Osteocyte (in vitro differentiated cells): ENCODE measurements around the gene ABLIM1. TPM values are rescaled to one million over a fixed set of nuclear protein-coding genes. Genes with fewer than 3 reads are reported as not detected.

Experiments used
- DNase-seq: peaks from one replicate; pipeline ENCODE4 v3.0.0; 2021; ENCODE audit warnings: mixed read lengths; ENCODE audit not compliant: unreplicated experiment; ENCODE audit errors: extremely low spot score
- H3K27ac Mint-ChIP-seq: one replicate; pipeline ENCODE4 v1.8.0; 2021; ENCODE audit warnings: mild to moderate bottlenecking, mixed read lengths; ENCODE audit not compliant: unreplicated experiment
- H3K27me3 Mint-ChIP-seq: one replicate; pipeline ENCODE4 v1.8.0; 2021; ENCODE audit warnings: mixed read lengths; ENCODE audit not compliant: unreplicated experiment
- H3K36me3 Mint-ChIP-seq: one replicate; pipeline ENCODE4 v1.8.0; 2021; ENCODE audit warnings: mixed read lengths; ENCODE audit not compliant: unreplicated experiment
- H3K4me1 Mint-ChIP-seq: one replicate; pipeline ENCODE4 v1.8.0; 2021; ENCODE audit warnings: mixed read lengths; ENCODE audit not compliant: unreplicated experiment
- H3K4me3 Mint-ChIP-seq: one replicate; pipeline ENCODE4 v1.8.0; 2021; ENCODE audit warnings: mild to moderate bottlenecking, moderate library complexity, mixed read lengths; ENCODE audit not compliant: unreplicated experiment
- H3K9me3 Mint-ChIP-seq: one replicate; pipeline ENCODE4 v1.8.0; 2021; ENCODE audit warnings: mixed read lengths; ENCODE audit not compliant: unreplicated experiment
- CTCF ChIP-seq: fragments of 200-600 bp; sonication (generic); IDR thresholded peaks from 2 replicates; pipeline ENCODE4 v1.5.0; 2021; ENCODE audit warnings: antibody characterized with exemption, mild to moderate bottlenecking, moderate library complexity
- total RNA-seq: library from RNA; stranded (reverse); gene quantifications from 2 replicates; pipeline ENCODE4 v1.2.1, GENCODE V29; 2021

Gene ABLIM1
- total RNA-seq, 1 donor from 2014 or later: 39.0 TPM

- no peak for DNase-seq
- no peak overlapping the region for H3K27ac Mint-ChIP-seq
- no peak for TF ChIP-seq CTCF
- no peaks in the 10 kb centered on the region for H3K9me3 Mint-ChIP-seq
- no peaks in the 10 kb centered on the region for H3K36me3 Mint-ChIP-seq
- H3K4me3 Mint-ChIP-seq: no peak overlapping the region
- H3K4me1 Mint-ChIP-seq: peaks cover 55% of the 10 kb centered on the region
- H3K27me3 Mint-ChIP-seq: no peaks in the 10 kb centered on the region
These were observed 24.0 kb upstream of the ABLIM1 start for GRCh38 chr10:114682121-114682520.

GRCh38 chr10:114681542-114681941 is 23.5 kb upstream of the ABLIM1 start:
- TF ChIP-seq CTCF: no peak
- no peak for DNase-seq
- H3K4me3 Mint-ChIP-seq: no peak overlapping the region
- no peaks in the 10 kb centered on the region for H3K27me3 Mint-ChIP-seq
- no peak overlapping the region for H3K27ac Mint-ChIP-seq
- peaks cover 55% of the 10 kb centered on the region for H3K4me1 Mint-ChIP-seq
- H3K9me3 Mint-ChIP-seq: no peaks in the 10 kb centered on the region
- no peaks in the 10 kb centered on the region for H3K36me3 Mint-ChIP-seq

GRCh38 chr10:114680543-114681117 is 22.6 kb upstream of the ABLIM1 start:
- H3K4me1 Mint-ChIP-seq: peaks cover 51% of the 10 kb centered on the region

GRCh38 chr10:114679552-114679951 is 21.5 kb upstream of the ABLIM1 start:
- Mint-ChIP-seq H3K9me3 (no peaks in the 10 kb centered on the region), H3K4me1 (peaks cover 40% of the 10 kb centered on the region), H3K4me3 (no peak overlapping the region), H3K36me3 (no peaks in the 10 kb centered on the region), H3K27ac (no peak overlapping the region), H3K27me3 (no peaks in the 10 kb centered on the region)
- DNase-seq: no peak
- TF ChIP-seq CTCF: no peak

More at GRCh38 chr10:114680543-114681117, 22.6 kb upstream of the ABLIM1 start:
- no peak for TF ChIP-seq CTCF
- no peak overlapping the region for H3K4me3 Mint-ChIP-seq
- H3K9me3 Mint-ChIP-seq: no peaks in the 10 kb centered on the region
- H3K27me3 Mint-ChIP-seq: no peaks in the 10 kb centered on the region
- DNase-seq: no peak
- no peak overlapping the region for H3K27ac Mint-ChIP-seq
- no peaks in the 10 kb centered on the region for H3K36me3 Mint-ChIP-seq

- no peak for DNase-seq
- no peaks in the 10 kb centered on the region for H3K36me3 Mint-ChIP-seq
- TF ChIP-seq CTCF: no peak
- no peaks in the 10 kb centered on the region for H3K27me3 Mint-ChIP-seq
- peaks cover 34% of the 10 kb centered on the region for H3K4me1 Mint-ChIP-seq
- H3K4me3 Mint-ChIP-seq: no peak overlapping the region
- peak overlapping the region; percentile 31 for H3K27ac Mint-ChIP-seq
- no peaks in the 10 kb centered on the region for H3K9me3 Mint-ChIP-seq
These were observed 20.7 kb upstream of the ABLIM1 start for GRCh38 chr10:114678820-114679219.
